Inferior parietal cortex (tissue), 1 donor: ENCODE results near the gene ZBTB39.
"Not testable (repeated sequence)": the region's sequence is repeated elsewhere in the genome, so short reads cannot be mapped to it uniquely, and the experiment has no call there.

Experiments
- DNase-seq: peaks from one replicate; pipeline ENCODE4 v3.0.0-alpha.2; 2016; ENCODE audit errors: extremely low spot score

The ZBTB39 gene

GRCh38 chr12:56980268-56980667 is 26.1 kb downstream of the ZBTB39 start:
- no peak for DNase-seq

DNA sequence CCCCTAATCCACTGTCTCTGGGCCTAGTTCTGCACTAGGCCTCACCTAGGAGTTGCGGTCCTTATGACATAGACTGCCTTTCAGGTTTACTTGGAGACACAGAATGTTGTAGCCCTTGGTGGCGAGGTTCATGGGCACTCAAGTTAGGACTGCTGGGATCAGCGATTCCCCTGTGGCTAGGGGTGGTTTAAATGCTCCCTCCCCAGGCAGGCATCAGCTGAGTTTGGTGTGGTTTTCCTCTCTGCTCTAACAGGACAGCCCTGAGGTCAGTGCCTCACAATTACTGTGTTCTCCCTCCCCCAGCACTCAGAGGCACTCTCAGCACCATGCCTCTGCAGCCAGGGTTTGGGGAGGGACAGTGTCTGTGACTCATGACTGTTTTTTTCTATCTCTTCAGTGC is 26.7 kb downstream of the ZBTB39 start:
- DNase-seq = no peak

DNA sequence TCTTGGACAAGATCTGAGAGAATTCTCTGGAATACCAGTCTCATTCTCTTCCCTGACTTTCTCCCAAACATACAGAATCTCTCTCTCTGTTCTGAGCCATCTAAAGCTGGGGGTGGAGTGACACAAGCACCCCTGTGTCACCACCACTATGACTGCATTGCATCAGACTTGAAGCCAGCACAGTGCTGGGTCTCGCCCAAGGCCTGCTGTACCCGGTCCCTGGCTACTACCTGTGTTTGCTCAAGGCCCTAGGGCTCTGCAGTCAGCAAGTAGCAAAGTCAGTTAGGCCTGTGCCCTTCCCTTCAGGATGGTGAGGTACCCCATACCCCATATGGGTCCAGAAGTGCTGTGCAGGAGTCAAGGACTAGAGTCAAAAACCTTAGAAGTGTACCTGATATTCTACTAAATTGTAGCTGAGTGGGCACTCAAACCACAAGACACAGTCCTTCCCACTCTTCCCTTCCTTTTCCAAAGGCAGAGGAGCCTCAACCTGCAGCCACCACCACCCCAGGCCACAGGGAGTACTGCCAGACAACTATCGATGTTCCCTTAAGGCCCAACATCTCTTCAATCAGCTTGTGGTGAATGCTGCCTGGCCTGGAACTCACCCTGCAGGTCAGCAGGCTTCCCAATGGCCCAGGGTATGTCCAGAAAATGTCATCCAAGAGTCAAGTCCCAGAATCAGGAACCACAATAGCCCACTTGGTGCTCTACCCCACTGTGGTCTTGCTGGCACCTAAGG is 27.8 kb downstream of the ZBTB39 start:
- no peak for DNase-seq

- DNase-seq = not testable (repeated sequence)
Measured at GRCh38 chr12:56977361-56977760, 29.0 kb downstream of the ZBTB39 start.

- DNase-seq = not testable (repeated sequence)
Measured at GRCh38 chr12:56974224-56974623, 32.1 kb downstream of the ZBTB39 start.

DNA sequence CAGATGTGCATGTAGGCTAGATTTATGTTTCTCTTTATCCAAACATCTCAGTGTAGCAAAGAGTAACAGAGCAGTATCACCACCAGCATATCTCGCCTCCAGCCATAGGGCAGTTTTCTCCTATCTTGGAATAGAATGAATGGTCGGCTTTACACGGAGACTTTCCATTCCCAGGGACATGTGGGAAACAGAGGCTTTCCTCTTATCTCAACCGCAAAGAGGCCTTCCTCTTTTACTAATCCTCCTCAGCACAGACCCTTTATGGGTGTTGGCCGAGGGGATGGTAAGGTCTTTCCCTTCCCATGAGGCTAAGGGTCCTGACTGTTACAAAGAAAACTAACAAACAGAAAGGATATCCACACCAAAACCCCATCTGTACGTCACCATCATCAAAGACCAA is 37.4 kb downstream of the ZBTB39 start:
- not testable (repeated sequence) for DNase-seq

DNA sequence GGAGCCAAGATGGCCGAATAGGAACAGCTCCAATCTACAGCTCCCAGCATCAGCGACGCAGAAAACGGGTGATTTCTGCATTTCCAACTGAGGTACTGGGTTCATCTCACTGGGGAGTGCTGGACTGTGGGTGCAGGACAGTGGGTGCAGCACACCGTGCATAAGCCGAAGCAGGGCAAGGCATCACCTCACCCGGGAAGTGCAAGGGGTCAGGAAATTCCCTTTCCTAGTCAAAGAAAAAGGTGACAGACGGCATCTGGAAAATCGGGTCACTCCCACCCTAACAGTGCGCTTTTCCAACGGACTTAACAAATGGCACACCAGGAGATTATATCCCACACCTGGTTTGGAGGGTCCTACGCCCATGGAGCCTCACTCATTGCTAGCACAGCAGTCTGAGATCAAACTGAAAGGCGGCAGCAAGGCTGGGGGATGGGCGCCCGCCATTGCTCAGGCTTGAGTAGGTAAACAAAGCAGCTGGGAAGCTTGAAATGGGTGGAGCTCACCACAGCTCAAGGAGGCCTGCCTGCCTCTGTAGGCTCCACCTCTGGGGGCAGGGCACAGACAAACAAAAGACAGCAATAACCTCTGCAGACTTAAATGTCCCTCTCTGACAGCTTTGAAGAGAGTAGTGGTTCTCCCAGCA is 40.2 kb downstream of the ZBTB39 start:
- DNase-seq = not testable (repeated sequence)

- DNase-seq = not testable (repeated sequence)
Measured at GRCh38 chr12:56965124-56965523, 41.2 kb downstream of the ZBTB39 start.

DNA sequence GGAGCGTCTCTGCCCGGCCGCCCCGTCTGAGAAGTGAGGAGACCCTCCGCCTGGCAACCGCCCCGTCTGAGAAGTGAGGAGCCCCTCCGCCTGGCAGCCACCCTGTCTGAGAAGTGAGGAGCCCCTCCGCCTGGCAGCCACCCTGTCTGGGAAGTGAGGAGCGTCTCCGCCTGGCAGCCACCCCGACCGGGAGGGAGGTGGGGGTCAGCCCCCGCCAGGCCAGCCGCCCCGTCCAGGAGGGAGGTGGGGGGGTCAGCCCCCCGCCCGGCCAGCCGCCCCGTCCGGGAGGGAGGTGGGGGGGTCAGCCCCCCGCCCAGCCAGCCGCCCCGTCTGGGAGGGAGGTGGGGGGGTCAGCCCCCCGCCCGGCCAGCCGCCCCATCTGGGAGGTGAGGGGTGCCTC is 42.8 kb downstream of the ZBTB39 start:
- not testable (repeated sequence) for DNase-seq

GRCh38 chr12:56962247-56962646 is 44.1 kb downstream of the ZBTB39 start:
- DNase-seq = not testable (repeated sequence)

- DNase-seq = no peak
Measured at GRCh38 chr12:56958422-56958821, 47.9 kb downstream of the ZBTB39 start.

DNA sequence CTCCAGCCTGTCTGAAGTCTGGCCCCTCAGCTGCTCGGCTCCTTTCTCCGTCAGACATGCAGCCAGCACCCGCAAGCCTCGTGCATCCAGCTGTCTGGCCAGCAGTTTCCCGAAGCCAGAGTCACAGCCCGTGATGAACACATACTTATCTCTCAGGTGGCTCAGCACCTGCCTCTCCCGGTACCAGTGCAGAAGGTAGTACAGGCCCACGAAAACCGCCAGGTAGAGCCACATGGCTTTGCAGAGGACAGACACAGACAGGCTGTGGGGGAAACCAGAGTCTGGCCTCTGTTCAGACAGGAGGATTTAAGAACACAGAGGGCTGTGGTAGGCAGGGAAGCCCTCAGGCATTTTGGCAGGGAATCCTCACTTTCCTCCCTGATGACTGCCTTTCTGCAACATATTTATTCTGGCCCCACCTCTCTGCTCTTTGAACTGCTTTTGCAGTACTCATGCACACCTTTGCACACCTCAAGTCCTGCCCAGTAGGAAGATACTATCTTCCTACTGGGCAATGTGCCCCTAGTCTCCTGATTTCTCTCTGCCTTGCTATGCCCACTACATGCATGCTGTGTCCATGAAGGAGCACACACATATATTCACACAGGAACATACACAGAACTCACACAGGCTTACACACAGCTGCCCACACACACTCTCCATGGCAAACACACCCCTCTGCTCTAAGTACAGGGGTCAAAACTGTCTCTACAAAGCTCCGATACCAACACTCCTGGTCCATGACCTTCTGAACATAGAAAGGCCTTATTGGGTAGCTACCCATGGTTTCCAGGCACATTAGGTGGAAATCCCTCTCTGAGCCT is 48.9 kb downstream of the ZBTB39 start, which contains the start of gene RDH16:
TSS of gene RDH16 (minus strand) at position 380 of the 824 bp plus-strand sequence. CDS start at position 234, 146 bp downstream.
- no peak for DNase-seq

GRCh38 chr12:56955631-56956256 is 50.6 kb downstream of the ZBTB39 start:
- no peak for DNase-seq

GRCh38 chr12:56954958-56955355 is 51.4 kb downstream of the ZBTB39 start:
- no peak for DNase-seq

- DNase-seq = no peak
Measured at GRCh38 chr12:56954057-56954957, 52.0 kb downstream of the ZBTB39 start.

GRCh38 chr12:56953314-56953713 is 53.0 kb downstream of the ZBTB39 start:
- no peak for DNase-seq

- no peak for DNase-seq
Measured at GRCh38 chr12:56951582-56952339, 54.6 kb downstream of the ZBTB39 start.

- DNase-seq = no peak
Measured at GRCh38 chr12:56948881-56949280, 57.5 kb downstream of the ZBTB39 start.
